ENCODE data around the gene RPTOR.
A peak's percentile ranks its signal among the peaks of the same experiment; 100 is the strongest.

Gene RPTOR

GRCh38 chr17:80832266-80832676, 287.6 kb downstream of the RPTOR start:
- TF ChIP-seq GATA3 (IDR thresholded peaks at IDR 0.05; ENCODE audit: low read depth, low read length) (no peak), GATA2 (IDR thresholded peaks at IDR 0.05; ENCODE audit: low read depth, low read length) (no peak)

GRCh38 chr17:80832888-80833583, 288.4 kb downstream of the RPTOR start:
- peak; percentile 25; the same call in 1 of the 2 replicates for TF ChIP-seq GATA2 (IDR thresholded peaks at IDR 0.05; ENCODE audit: low read depth, low read length)
- no peak for TF ChIP-seq GATA3 (IDR thresholded peaks at IDR 0.05; ENCODE audit: low read depth, low read length)

DNA sequence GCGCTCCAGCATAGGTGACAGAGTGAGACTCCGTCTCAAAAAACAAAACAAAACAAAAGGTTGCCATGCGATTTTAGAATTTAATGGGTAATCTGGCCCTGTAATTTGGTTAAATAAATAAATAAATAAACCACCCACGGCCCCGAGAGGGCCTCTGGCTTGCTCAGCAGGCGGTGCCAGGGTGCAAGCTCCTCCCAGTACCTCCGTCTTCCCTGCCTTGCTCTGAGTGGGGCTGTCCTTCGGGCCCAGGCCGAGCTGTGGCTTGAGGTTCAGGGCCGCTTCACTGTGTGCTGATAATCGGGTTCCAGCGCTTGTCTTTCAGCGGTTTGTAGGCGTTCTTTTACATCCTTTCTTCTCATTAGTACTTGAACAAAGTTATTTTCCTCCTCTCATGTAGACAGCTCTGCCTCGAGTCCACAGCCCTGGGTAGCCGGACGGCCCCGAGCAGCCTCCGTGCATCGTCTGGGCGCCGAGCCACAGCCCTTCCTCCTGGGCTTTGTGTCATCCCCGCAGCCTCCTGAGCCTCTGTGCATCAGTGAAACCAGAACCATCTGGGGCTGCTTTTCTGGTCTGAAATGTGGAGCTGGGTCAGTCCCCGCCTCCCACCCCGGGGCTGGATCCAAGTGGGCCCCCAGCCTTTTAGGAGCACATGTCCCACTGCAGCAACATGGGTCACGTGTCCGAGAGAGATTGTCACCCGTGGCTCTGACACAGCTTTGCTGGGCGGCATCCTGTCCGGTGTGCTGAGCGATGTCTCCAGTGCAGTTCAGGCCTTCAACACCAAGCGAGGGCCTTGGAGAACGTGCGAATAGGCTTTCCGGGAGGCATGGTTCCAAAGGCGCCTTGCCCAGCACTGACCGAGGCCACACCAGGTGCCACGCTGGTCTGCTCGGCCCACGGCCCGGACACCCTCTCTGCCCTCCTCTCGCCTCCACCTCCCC, 289.6 kb downstream of the RPTOR start:
- TF ChIP-seq GATA3 (IDR thresholded peaks at IDR 0.05; ENCODE audit: low read depth, low read length) (no peak), GATA2 (IDR thresholded peaks at IDR 0.05; ENCODE audit: low read depth, low read length) (no peak)

GRCh38 chr17:80834893-80835275, 290.2 kb downstream of the RPTOR start:
- TF ChIP-seq GATA2 (IDR thresholded peaks at IDR 0.05; ENCODE audit: low read depth, low read length) (no peak), GATA3 (IDR thresholded peaks at IDR 0.05; ENCODE audit: low read depth, low read length) (no peak)

DNA sequence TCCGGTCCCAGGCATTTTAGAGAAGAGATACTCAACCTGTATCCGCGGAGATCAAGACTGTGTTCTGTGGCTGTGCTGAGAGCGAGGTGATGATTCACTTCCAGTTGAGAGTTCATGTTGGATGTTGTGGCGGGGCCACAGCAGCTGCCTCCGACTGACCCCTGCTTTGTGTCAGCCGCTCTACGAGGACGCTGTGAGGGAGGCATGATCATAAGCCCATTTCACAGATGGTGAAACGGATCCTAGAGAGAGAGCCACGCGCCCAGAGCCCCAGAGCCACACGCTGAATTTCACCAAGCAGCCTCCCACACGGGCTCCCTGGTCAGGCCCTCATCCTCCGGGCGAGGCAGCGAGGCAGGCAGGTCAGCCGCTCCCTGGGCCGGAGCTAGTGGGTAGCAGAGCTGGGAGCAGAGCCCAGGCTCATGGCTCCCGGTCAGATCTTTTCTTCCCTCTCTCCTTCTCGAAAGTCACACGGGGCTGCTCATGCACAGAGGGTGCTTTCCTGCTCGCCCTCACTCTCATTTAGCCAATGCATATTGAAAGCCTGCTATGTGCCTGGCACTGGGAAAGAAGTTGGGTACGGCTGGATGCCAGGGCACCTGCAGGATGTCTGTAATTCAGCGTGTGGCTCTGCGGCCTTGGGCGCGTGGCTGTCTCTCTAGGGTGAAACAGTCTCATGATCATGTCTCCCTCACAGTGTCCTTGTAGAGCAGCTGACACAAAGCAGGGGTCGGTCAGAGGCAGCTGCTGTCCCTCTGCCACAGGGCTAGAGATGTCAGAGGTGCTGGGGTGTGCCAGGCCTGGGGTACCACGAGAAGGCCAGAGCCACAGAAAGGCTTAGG, 291.4 kb downstream of the RPTOR start:
- TF ChIP-seq GATA2 (IDR thresholded peaks at IDR 0.05; ENCODE audit: low read depth, low read length) (no peak), GATA3 (IDR thresholded peaks at IDR 0.05; ENCODE audit: low read depth, low read length) (no peak)

DNA sequence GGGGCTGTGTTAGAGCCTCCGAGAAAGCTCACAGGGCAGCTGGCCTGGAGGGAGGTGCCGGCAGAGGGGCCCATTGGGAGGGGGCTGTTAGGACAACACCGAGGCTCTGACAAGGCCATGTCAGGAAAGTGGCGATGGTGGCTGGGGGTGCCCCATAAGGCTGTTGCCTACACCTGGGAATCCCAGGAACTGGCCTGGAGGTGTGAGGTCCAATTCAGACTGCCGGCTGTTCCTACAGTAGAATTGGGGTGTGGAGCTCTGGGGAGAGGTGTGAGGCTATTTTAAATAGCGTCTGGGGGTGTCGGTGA, 292.0 kb downstream of the RPTOR start:
- no peak for TF ChIP-seq GATA3 (IDR thresholded peaks at IDR 0.05; ENCODE audit: low read depth, low read length)
- no peak for TF ChIP-seq GATA2 (IDR thresholded peaks at IDR 0.05; ENCODE audit: low read depth, low read length)

- TF ChIP-seq GATA2 (IDR thresholded peaks at IDR 0.05; ENCODE audit: low read depth, low read length): no peak
- TF ChIP-seq GATA3 (IDR thresholded peaks at IDR 0.05; ENCODE audit: low read depth, low read length): no peak
These were observed 292.4 kb downstream of the RPTOR start for GRCh38 chr17:80836971-80837481.

- no peak for TF ChIP-seq GATA3 (IDR thresholded peaks at IDR 0.05; ENCODE audit: low read depth, low read length)
- no peak for TF ChIP-seq GATA2 (IDR thresholded peaks at IDR 0.05; ENCODE audit: low read depth, low read length)
These were observed 293.1 kb downstream of the RPTOR start for GRCh38 chr17:80837711-80838110.

DNA sequence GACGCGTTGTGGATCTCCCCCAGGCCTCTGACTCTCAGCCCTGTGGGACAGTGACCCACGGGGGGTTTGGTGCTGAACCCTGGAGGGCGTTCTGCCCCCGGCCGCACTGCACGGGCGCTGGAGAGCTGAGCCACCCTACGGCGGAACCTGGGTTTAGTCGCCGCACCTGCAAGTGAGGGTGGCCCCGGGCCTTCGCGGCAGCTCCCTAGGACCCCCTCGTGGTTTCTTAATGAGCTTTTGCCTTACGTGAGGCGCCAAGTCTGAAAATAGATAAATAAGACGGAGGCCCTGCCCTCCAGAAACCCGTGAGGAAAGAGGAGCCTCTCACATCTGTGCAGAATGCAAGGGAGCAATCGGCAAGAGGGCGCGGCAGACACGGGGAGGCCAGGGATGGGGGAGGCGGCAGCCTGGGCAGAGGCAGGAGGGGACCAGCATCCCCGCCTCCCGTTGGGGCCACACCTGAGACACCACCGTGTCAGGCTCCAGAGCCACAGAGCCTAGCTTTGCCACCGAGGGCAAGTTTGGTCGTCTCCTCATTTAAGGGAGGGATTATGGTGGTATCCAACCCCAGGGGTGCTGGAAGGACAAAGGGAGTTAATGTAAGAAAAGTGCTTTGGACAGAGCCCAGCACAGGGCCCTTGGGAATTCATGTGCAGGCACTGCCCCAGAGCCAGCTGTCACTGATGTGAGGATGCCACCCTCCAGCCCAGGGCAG, 293.8 kb downstream of the RPTOR start:
- TF ChIP-seq GATA2 (IDR thresholded peaks at IDR 0.05; ENCODE audit: low read depth, low read length): no peak
- TF ChIP-seq GATA3 (IDR thresholded peaks at IDR 0.05; ENCODE audit: low read depth, low read length): no peak

- TF ChIP-seq GATA2 (IDR thresholded peaks at IDR 0.05; ENCODE audit: low read depth, low read length): no peak
These were observed 294.3 kb downstream of the RPTOR start for GRCh38 chr17:80839026-80839345.

GRCh38 chr17:80839511-80839941, 294.9 kb downstream of the RPTOR start:
- no peak for TF ChIP-seq GATA3 (IDR thresholded peaks at IDR 0.05; ENCODE audit: low read depth, low read length)
- TF ChIP-seq GATA2 (IDR thresholded peaks at IDR 0.05; ENCODE audit: low read depth, low read length): no peak

DNA sequence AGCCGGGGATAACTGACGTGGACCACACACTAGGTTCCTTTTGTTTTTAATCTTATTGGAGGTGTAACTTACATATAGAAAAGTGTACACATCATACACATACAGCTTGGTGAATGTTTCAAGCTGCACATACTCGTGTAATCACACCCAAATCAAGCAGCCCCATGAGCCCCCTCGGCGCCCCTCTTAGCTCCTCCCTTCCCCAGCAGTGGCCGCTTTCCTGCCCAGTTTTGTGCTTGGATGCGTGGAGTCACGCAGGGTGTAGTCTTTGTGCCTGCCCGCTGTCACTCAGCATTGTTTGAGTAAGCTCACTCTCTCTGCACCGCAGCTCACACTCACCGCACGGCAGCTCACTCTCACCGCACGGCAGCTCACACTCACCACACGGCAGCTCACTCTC, 295.3 kb downstream of the RPTOR start:
- TF ChIP-seq GATA2 (IDR thresholded peaks at IDR 0.05; ENCODE audit: low read depth, low read length) (no peak), GATA3 (IDR thresholded peaks at IDR 0.05; ENCODE audit: low read depth, low read length) (no peak)

- TF ChIP-seq GATA2 (IDR thresholded peaks at IDR 0.05; ENCODE audit: low read depth, low read length) (no peak), GATA3 (IDR thresholded peaks at IDR 0.05; ENCODE audit: low read depth, low read length) (no peak)
These were observed 297.9 kb downstream of the RPTOR start for GRCh38 chr17:80842456-80843013.
